Measurements from ENCODE around the gene ELOVL1. TPM values are rescaled to one million over a fixed set of nuclear protein-coding genes. Genes with fewer than 3 reads are reported as not detected.

Gene ELOVL1
- polyA plus RNA-seq, 2 of the 4 experiments (the other 2 are of a cell fraction), result 105 to 124 TPM

DNA sequence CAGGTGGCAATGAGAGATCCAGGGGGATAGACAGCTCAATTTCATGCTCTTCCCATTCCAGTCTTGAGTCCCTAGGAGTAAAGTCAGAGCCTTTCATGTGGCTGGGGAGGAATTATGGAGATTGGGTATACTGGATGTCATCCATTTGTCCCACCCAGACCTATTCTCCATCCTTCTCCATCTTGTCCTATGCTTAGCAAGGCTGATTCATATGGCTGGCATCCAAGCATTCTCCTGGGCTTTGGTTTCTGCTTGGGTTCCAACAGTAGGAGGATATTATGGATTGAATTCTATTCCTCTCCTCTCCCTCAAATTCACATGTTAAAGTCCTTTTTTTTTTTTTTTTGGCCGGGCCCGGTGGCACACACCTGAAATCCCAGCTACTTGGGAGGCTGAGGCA is 12.9 kb downstream of the ELOVL1 start:
- Histone ChIP-seq H3K4me2 (no peak overlapping the region), H3K4me3 (no peak overlapping the region), H3K4me1 (peaks cover 10% of the 10 kb centered on the region; the same call in 2 of the 3 replicates), H3K27ac (no peak overlapping the region), H3K9me3 (no peaks in the 10 kb centered on the region)
- DNase-seq (ENCODE audit: low read depth in 1 of 2, low spot score in 1 of 2) (no peak), ATAC-seq (no peak), FAIRE-seq (no peak)
- POLR2A ChIA-PET, result no interaction called here
- CTCF ChIA-PET, result interaction anchor here (1.7 kb wide), 1 partner anchor 13 kb away, joined by 4 read pairs; the partner anchor contains the start of gene ELOVL1
- TF ChIP-seq ZSCAN20 (CRISPR knock-in tag; IDR thresholded peaks at IDR 0.05) (no peak), POLR2A (IDR thresholded peaks at IDR 0.05; ENCODE audit: low read length) (no peak), HOXB5 (CRISPR knock-in tag; IDR thresholded peaks at IDR 0.05) (no peak), TP53 (CRISPR knock-in tag; IDR thresholded peaks at IDR 0.05) (no peak), CHD4 (IDR thresholded peaks at IDR 0.05; ENCODE audit: borderline replicate concordance) (no peak), JUN (IDR thresholded peaks at IDR 0.05) (no peak), CBX2 (IDR thresholded peaks at IDR 0.05; ENCODE audit: borderline replicate concordance, low read depth) (no peak), EHMT2 (IDR thresholded peaks at IDR 0.05; ENCODE audit: low read depth) (no peak), ZC3H11A (IDR thresholded peaks at IDR 0.05) (no peak), RFX5 (IDR thresholded peaks at IDR 0.05) (no peak), HOXA7 (CRISPR knock-in tag; IDR thresholded peaks at IDR 0.05) (no peak), HOXB13 (CRISPR knock-in tag; IDR thresholded peaks at IDR 0.05; ENCODE audit: low read depth) (no peak), ZNF302 (CRISPR knock-in tag; IDR thresholded peaks at IDR 0.05) (no peak), MYC (IDR thresholded peaks at IDR 0.05; ENCODE audit: borderline replicate concordance, low read length) (no peak), ZFP36 (IDR thresholded peaks at IDR 0.05; ENCODE audit: borderline replicate concordance, partially characterized antibody) (no peak), RARB (CRISPR knock-in tag; IDR thresholded peaks at IDR 0.05) (no peak)
- TF ChIP-seq, protein P1, sequence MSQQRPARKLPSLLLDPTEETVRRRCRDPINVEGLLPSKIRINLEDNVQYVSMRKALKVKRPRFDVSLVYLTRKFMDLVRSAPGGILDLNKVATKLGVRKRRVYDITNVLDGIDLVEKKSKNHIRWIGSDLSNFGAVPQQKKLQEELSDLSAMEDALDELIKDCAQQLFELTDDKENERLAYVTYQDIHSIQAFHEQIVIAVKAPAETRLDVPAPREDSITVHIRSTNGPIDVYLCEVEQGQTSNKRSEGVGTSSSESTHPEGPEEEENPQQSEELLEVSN (IDR thresholded peaks at IDR 0.05; ENCODE audit: borderline replicate concordance, low read depth), result no peak
- TF ChIP-seq, protein P2, sequence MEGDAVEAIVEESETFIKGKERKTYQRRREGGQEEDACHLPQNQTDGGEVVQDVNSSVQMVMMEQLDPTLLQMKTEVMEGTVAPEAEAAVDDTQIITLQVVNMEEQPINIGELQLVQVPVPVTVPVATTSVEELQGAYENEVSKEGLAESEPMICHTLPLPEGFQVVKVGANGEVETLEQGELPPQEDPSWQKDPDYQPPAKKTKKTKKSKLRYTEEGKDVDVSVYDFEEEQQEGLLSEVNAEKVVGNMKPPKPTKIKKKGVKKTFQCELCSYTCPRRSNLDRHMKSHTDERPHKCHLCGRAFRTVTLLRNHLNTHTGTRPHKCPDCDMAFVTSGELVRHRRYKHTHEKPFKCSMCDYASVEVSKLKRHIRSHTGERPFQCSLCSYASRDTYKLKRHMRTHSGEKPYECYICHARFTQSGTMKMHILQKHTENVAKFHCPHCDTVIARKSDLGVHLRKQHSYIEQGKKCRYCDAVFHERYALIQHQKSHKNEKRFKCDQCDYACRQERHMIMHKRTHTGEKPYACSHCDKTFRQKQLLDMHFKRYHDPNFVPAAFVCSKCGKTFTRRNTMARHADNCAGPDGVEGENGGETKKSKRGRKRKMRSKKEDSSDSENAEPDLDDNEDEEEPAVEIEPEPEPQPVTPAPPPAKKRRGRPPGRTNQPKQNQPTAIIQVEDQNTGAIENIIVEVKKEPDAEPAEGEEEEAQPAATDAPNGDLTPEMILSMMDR (IDR thresholded peaks at IDR 0.05), result no peak
- TF ChIP-seq, protein P3, sequence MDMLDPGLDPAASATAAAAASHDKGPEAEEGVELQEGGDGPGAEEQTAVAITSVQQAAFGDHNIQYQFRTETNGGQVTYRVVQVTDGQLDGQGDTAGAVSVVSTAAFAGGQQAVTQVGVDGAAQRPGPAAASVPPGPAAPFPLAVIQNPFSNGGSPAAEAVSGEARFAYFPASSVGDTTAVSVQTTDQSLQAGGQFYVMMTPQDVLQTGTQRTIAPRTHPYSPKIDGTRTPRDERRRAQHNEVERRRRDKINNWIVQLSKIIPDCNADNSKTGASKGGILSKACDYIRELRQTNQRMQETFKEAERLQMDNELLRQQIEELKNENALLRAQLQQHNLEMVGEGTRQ (IDR thresholded peaks at IDR 0.05), result no peak
- TF ChIP-seq, protein P4, sequence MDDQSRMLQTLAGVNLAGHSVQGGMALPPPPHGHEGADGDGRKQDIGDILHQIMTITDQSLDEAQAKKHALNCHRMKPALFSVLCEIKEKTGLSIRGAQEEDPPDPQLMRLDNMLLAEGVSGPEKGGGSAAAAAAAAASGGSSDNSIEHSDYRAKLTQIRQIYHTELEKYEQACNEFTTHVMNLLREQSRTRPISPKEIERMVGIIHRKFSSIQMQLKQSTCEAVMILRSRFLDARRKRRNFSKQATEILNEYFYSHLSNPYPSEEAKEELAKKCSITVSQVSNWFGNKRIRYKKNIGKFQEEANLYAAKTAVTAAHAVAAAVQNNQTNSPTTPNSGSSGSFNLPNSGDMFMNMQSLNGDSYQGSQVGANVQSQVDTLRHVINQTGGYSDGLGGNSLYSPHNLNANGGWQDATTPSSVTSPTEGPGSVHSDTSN (IDR thresholded peaks at IDR 0.05), result no peak
- WGBS (ENCODE audit: missing lambda C conversion rate), result 95% methylated on average over 2 of the region's 2 CpGs

DNA sequence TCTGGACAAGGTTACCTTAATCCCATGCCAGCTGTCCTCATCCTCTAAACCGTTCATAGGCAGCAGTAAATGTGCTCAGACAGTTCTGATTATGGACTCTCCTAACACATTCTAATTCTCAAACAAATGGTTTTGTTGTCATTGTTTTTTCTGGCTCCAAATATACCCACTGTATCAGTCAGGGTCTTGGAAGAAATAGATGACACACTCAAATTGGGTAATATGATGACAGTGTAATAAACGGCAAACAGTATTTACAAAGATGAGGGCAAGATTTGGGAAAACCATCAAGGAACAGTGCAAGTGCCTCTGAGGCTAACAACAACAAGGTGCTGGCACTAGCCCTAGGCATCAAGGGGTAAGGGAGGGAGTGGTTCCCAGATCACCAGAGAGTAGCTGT is 13.3 kb downstream of the ELOVL1 start:
- peaks cover 12% of the 10 kb centered on the region; the same call in 2 of the 3 replicates for H3K4me1 ChIP-seq
- CTCF ChIA-PET, result interaction anchor here (1.7 kb wide), 1 partner anchor 14 kb away, joined by 4 read pairs; the partner anchor contains the start of gene ELOVL1
- DNase-seq (ENCODE audit: low read depth in 1 of 2, low spot score in 1 of 2), result no peak
- ATAC-seq, result no peak
- POLR2A ChIA-PET, result no interaction called here
- no peaks in the 10 kb centered on the region for H3K9me3 ChIP-seq
- no peak overlapping the region for H3K27ac ChIP-seq
- FAIRE-seq, result no peak
- TF ChIP-seq FOSL2 (IDR thresholded peaks at IDR 0.05) (no peak), FOSL2 (CRISPR knock-in tag; IDR thresholded peaks at IDR 0.05) (no peak), MAFK (IDR thresholded peaks at IDR 0.05; ENCODE audit: partially characterized antibody) (no peak), CEBPB (IDR thresholded peaks at IDR 0.05) (no peak), SMC3 (IDR thresholded peaks at IDR 0.05) (no peak), CHD4 (IDR thresholded peaks at IDR 0.05; ENCODE audit: borderline replicate concordance) (no peak), MAZ (IDR thresholded peaks at IDR 0.05; ENCODE audit: borderline replicate concordance, low read depth, low read length) (no peak)
- TF ChIP-seq, protein P1 (IDR thresholded peaks at IDR 0.05; ENCODE audit: borderline replicate concordance, low read depth), result no peak
- TF ChIP-seq, protein P5, sequence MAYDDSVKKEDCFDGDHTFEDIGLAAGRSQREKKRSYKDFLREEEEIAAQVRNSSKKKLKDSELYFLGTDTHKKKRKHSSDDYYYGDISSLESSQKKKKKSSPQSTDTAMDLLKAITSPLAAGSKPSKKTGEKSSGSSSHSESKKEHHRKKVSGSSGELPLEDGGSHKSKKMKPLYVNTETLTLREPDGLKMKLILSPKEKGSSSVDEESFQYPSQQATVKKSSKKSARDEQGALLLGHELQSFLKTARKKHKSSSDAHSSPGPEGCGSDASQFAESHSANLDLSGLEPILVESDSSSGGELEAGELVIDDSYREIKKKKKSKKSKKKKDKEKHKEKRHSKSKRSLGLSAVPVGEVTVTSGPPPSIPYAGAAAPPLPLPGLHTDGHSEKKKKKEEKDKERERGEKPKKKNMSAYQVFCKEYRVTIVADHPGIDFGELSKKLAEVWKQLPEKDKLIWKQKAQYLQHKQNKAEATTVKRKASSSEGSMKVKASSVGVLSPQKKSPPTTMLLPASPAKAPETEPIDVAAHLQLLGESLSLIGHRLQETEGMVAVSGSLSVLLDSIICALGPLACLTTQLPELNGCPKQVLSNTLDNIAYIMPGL (CRISPR knock-in tag; IDR thresholded peaks at IDR 0.05; ENCODE audit: borderline replicate concordance), result no peak
- TF ChIP-seq, protein P6, sequence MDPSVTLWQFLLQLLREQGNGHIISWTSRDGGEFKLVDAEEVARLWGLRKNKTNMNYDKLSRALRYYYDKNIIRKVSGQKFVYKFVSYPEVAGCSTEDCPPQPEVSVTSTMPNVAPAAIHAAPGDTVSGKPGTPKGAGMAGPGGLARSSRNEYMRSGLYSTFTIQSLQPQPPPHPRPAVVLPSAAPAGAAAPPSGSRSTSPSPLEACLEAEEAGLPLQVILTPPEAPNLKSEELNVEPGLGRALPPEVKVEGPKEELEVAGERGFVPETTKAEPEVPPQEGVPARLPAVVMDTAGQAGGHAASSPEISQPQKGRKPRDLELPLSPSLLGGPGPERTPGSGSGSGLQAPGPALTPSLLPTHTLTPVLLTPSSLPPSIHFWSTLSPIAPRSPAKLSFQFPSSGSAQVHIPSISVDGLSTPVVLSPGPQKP (IDR thresholded peaks at IDR 0.05; ENCODE audit: low read depth, low read length), result no peak
- 89% methylated on average over 2 of the region's 2 CpGs for WGBS (ENCODE audit: missing lambda C conversion rate)
- H3K4me3 ChIP-seq, result no peak overlapping the region
- no peak overlapping the region for H3K4me2 ChIP-seq

All from A549 (cell line).